HCT116 (cell line): Measurements from ENCODE around the gene LCN10. TPM values are rescaled to one million over a fixed set of nuclear protein-coding genes. Genes with fewer than 3 reads are reported as not detected.

Experiments used
- ATAC-seq: fragments of 200-7000 bp; cut with Tn5 transposase; 2 replicates; pipeline ENCODE4 v1.9.1; 2020; ENCODE audit warnings: mild to moderate bottlenecking, moderate library complexity
- BruUV-seq: library from RNA; stranded (reverse); fragments of 400-500 nt; replicated peaks from 2 replicates; lab custom pipeline; 2021; lab: Mats Ljungman, UMichigan
- CTCF ChIA-PET: fragments of 300-600 bp; sonication (Branson Sonifier 250); formaldehyde crosslinking; loops from one replicate; lab custom pipeline; 2021; ENCODE audit warnings: antibody characterized with exemption; lab: Charles Lee
- POLR2A ChIA-PET: fragments of 300-600, 350-600 bp; sonication (Branson Sonifier 250); formaldehyde crosslinking; loops from one replicate; lab custom pipeline; 2021; ENCODE audit warnings: antibody characterized with exemption; lab: Charles Lee
- RAD21 ChIA-PET, 2 experiments: fragments of 300-600 bp; sonication (Branson Sonifier 250); formaldehyde crosslinking; loops; one replicate each; lab custom pipeline; 2023; ENCODE audit warnings: low total read pairs in 2 of 2; ENCODE audit not compliant: uncharacterized antibody in 2 of 2, unreplicated experiment in 2 of 2, low non-redundant PET in 1 of 2; lab: Charles Lee
- DNase-seq: peaks from one replicate; pipeline ENCODE4 v3.0.0-alpha.2; 2010; ENCODE audit warnings: low read depth, low spot score
- H2AFZ ChIP-seq: fragments of 200-600 bp; shearing (Covaris generic), sonication (generic); 2 replicates; pipeline ENCODE4 v1.6.1; 2017; ENCODE audit warnings: low read depth, mixed run types, mixed read lengths, antibody characterized with exemption, low read length; ENCODE audit not compliant: poor library complexity, severe bottlenecking
- H3K27ac ChIP-seq: 2 replicates; pipeline ENCODE4 v1.5.1; 2012; ENCODE audit warnings: low read depth, low read length
- H3K27me3 ChIP-seq: fragments of 200-600 bp; sonication (generic); 2 replicates; pipeline ENCODE4 v1.6.1; 2016; ENCODE audit warnings: mixed run types, low read length, mixed read lengths; ENCODE audit not compliant: insufficient read depth
- H3K36me3 ChIP-seq, 2 experiments: fragments of 200-500 bp in 1 of 2; fragments of 200-600 bp in 1 of 2; sonication (Bioruptor generic) in 1 of 2; sonication (generic) in 1 of 2; 2 replicates each; pipeline versions ENCODE4 v1.5.1 to v1.6.1; 2014 to 2016; ENCODE audit warnings: low read length in 2 of 2, inconsistent platforms in 1 of 2, mixed read lengths in 1 of 2, mixed run types in 1 of 2; ENCODE audit not compliant: insufficient read depth in 2 of 2, control insufficient read depth in 1 of 2
- H3K4me1 ChIP-seq, 2 experiments: fragments of 200-600 bp in 1 of 2; sonication (generic) in 1 of 2; 2 replicates each; pipeline versions ENCODE4 v1.5.1 to v1.6.1; 2012 to 2017; ENCODE audit warnings: low read length in 2 of 2, inconsistent platforms in 1 of 2, mild to moderate bottlenecking in 1 of 2, mixed read lengths in 1 of 2, mixed run types in 1 of 2, moderate library complexity in 1 of 2; ENCODE audit not compliant: insufficient read depth in 2 of 2, control insufficient read depth in 1 of 2
- H3K4me2 ChIP-seq: fragments of 200-600 bp; sonication (generic); 2 replicates; pipeline ENCODE4 v1.6.1; 2017; ENCODE audit warnings: mixed run types, low read length, mixed read lengths
- H3K4me3 ChIP-seq, 2 experiments: fragments of 200-600 bp in 1 of 2; sonication (generic) in 1 of 2; replicated peaks in 1 of 2; 2 replicates each; pipeline ENCODE4 v1.5.1; 2011 to 2016; ENCODE audit warnings: low read length in 2 of 2, control low read depth in 1 of 2, low read depth in 1 of 2, mild to moderate bottlenecking in 1 of 2, mixed read lengths in 1 of 2, mixed run types in 1 of 2
- H3K79me2 ChIP-seq: fragments of 200-600 bp; sonication (generic); 2 replicates; pipeline ENCODE4 v1.6.1; 2017; ENCODE audit warnings: mild to moderate bottlenecking, mixed run types, low read length, moderate library complexity, mixed read lengths; ENCODE audit not compliant: insufficient read depth
- H3K9ac ChIP-seq: fragments of 200-600 bp; sonication (generic); 2 replicates; pipeline ENCODE4 v1.6.1; 2016; ENCODE audit warnings: low read length, mixed read lengths
- H3K9me2 ChIP-seq: fragments of 200-600 bp; sonication (generic), shearing (Covaris generic); 2 replicates; pipeline ENCODE4 v1.6.1; 2017; ENCODE audit warnings: mixed run types, mild to moderate bottlenecking, moderate library complexity; ENCODE audit not compliant: insufficient read depth
- H3K9me3 ChIP-seq, 2 experiments: fragments of 200-500 bp in 1 of 2; fragments of 200-600 bp in 1 of 2; sonication (Bioruptor generic) in 1 of 2; sonication (generic) in 1 of 2; 2 replicates each; pipeline ENCODE4 v1.6.1; 2014 to 2017; ENCODE audit warnings: low read length in 2 of 2, mixed read lengths in 2 of 2, inconsistent platforms in 1 of 2, low read depth in 1 of 2, mild to moderate bottlenecking in 1 of 2, mixed run types in 1 of 2, moderate library complexity in 1 of 2; ENCODE audit not compliant: control insufficient read depth in 1 of 2, insufficient read depth in 1 of 2
- H4K20me1 ChIP-seq: fragments of 200-600 bp; sonication (generic), shearing (Covaris generic); 2 replicates; pipeline ENCODE4 v1.6.1; 2017; ENCODE audit warnings: mixed run types, mild to moderate bottlenecking, moderate library complexity; ENCODE audit not compliant: insufficient read depth
- ATF3 ChIP-seq: IDR thresholded peaks from 2 replicates; pipeline ENCODE4 v1.6.1; 2012
- CBX3 ChIP-seq: IDR thresholded peaks from 2 replicates; pipeline ENCODE4 v1.6.1; 2012; ENCODE audit warnings: low read depth
- EGR1 ChIP-seq: IDR thresholded peaks from 2 replicates; pipeline ENCODE4 v1.6.1; 2012; ENCODE audit warnings: low read depth
- ELF1 ChIP-seq: IDR thresholded peaks from 2 replicates; pipeline ENCODE4 v1.6.1; 2012; ENCODE audit warnings: low read depth, borderline replicate concordance
- EZH2 ChIP-seq: fragments of 200-600 bp; sonication (generic); IDR thresholded peaks from 2 replicates; pipeline ENCODE4 v1.6.1; 2017; ENCODE audit warnings: antibody characterized with exemption, mixed run types
- EZH2phosphoT487 ChIP-seq: fragments of 200-600 bp; IDR thresholded peaks from 2 replicates; pipeline ENCODE4 v1.6.1; 2018; ENCODE audit warnings: antibody characterized with exemption, borderline replicate concordance
- JUND ChIP-seq: IDR thresholded peaks from 2 replicates; pipeline ENCODE4 v1.6.1; 2012
- MAX ChIP-seq: IDR thresholded peaks from 2 replicates; pipeline ENCODE4 v1.6.1; 2012
- POLR2A ChIP-seq: IDR thresholded peaks from 2 replicates; pipeline ENCODE4 v1.7.0; 2011; ENCODE audit warnings: borderline replicate concordance; ENCODE audit not compliant: insufficient read depth, insufficient read length; ENCODE audit errors: extremely low read depth
- POLR2AphosphoS5 ChIP-seq: IDR thresholded peaks from 2 replicates; pipeline ENCODE4 v1.6.1; 2011; ENCODE audit warnings: mild to moderate bottlenecking, low read depth, low read length, moderate library complexity
- SIN3A ChIP-seq: IDR thresholded peaks from 2 replicates; pipeline ENCODE4 v1.6.1; 2012; ENCODE audit warnings: low read depth
- SRF ChIP-seq: IDR thresholded peaks from 2 replicates; pipeline ENCODE4 v1.6.1; 2012; ENCODE audit warnings: low read depth
- TCF7L2 ChIP-seq: IDR thresholded peaks from 2 replicates; pipeline ENCODE4 v1.7.0; 2011; ENCODE audit warnings: borderline replicate concordance, inconsistent platforms; ENCODE audit not compliant: insufficient read depth, insufficient read length; ENCODE audit errors: extremely low read depth
- ZNF274 ChIP-seq: fragments of 200-500 bp; sonication (Bioruptor generic); IDR thresholded peaks from 2 replicates; pipeline ENCODE4 v1.6.1; 2014; ENCODE audit warnings: mild to moderate bottlenecking, low read depth, low read length, inconsistent platforms
- intact Hi-C: fragments of 100-400 bp; cut with micrococcal nuclease; formaldehyde crosslinking; loops from 2 replicates; pipeline ENCODE4 v1.10.0; 2022
- total RNA-seq: library from RNA; stranded (reverse); gene quantifications from one replicate; pipeline ENCODE4 v1.2.1, GENCODE V29; 2021; ENCODE audit not compliant: unreplicated experiment
- TF ChIP-seq, protein P1 (sequence below), 3 experiments: fragments of 200-600 bp in 1 of 3; sonication (generic) in 1 of 3; IDR thresholded peaks in 2 of 3; conservative IDR thresholded peaks in 1 of 3; 2 replicates each; pipeline ENCODE4 v1.5.1; 2012 to 2017; ENCODE audit warnings: low read depth in 2 of 3, low read length in 2 of 3, antibody characterized with exemption in 1 of 3, borderline replicate concordance in 1 of 3, control low read depth in 1 of 3, mild to moderate bottlenecking in 1 of 3, mixed read lengths in 1 of 3, mixed run types in 1 of 3, moderate library complexity in 1 of 3; ENCODE audit not compliant: insufficient read depth in 1 of 3
- TF ChIP-seq, protein P2 (sequence below): IDR thresholded peaks from 2 replicates; pipeline ENCODE4 v1.6.1; 2011; ENCODE audit warnings: mild to moderate bottlenecking, low read length, moderate library complexity; ENCODE audit not compliant: insufficient replicate concordance; ENCODE audit errors: extremely low read depth

Gene LCN10
- total RNA-seq, 1 experiment from 2014 or later = not detected

- TF ChIP-seq TCF7L2 = no peak
- TF ChIP-seq ELF1 = no peak
- no peak for TF ChIP-seq SRF
- no peak for TF ChIP-seq ZNF274
These were observed 2.7 kb downstream of the LCN10 start (continued) for GRCh38 chr9:136740069-136740468.

DNA sequence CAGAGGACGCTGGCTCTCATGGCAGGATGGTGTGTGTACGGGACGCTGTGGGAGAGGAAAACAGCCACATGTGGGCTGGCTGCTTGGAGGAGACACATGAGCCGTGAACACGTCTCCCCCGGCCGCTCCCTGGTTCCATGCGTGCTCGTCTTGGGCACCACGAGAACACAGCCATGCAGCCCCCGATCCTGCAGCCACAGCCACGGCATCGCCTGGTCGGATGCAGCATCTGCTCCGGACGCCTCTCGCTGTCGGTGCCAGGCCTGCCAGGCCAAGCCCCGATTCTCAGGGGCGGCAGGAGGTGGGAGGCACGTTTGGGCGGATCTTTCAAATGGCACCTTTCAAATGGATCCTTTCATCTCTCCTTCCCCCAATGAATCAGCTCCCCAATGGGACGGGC, 3.2 kb downstream of the LCN10 start:
- Histone ChIP-seq H3K4me3 (no peak overlapping the region), H3K4me1 (no peaks in the 10 kb centered on the region), H3K27me3 (no peaks in the 10 kb centered on the region), H3K9ac (no peak overlapping the region), H3K79me2 (no peaks in the 10 kb centered on the region), H3K9me3 (no peaks in the 10 kb centered on the region), H3K9me2 (no peaks in the 10 kb centered on the region), H3K27ac (no peak overlapping the region), H3K4me2 (no peak overlapping the region), H2AFZ (no peak overlapping the region), H3K36me3 (no peaks in the 10 kb centered on the region), H4K20me1 (no peaks in the 10 kb centered on the region)
- no TSS peak for BruUV-seq
- CTCF ChIA-PET = no interaction called here
- POLR2A ChIA-PET = no interaction called here
- ATAC-seq = no peak
- intact Hi-C loops = no loop called here
- TF ChIP-seq SIN3A = no peak
- TF ChIP-seq EZH2phosphoT487 = no peak
- TF ChIP-seq ATF3 = no peak
- TF ChIP-seq ELF1 = no peak
- TF ChIP-seq CBX3 = no peak
- TF ChIP-seq EGR1 = no peak
- TF ChIP-seq POLR2AphosphoS5 = no peak
- no peak for DNase-seq
- RAD21 ChIA-PET = no interaction called here

GRCh38 chr9:136738960-136739359, 3.8 kb downstream of the LCN10 start:
- no peaks in the 10 kb centered on the region for H3K9me2 ChIP-seq
- POLR2A ChIA-PET = no interaction called here
- no TSS peak for BruUV-seq
- no peak overlapping the region for H3K4me3 ChIP-seq
- no peak overlapping the region for H3K9ac ChIP-seq
- no peak overlapping the region for H3K27ac ChIP-seq
- H3K9me3 ChIP-seq = no peaks in the 10 kb centered on the region
- no peaks in the 10 kb centered on the region for H4K20me1 ChIP-seq
- RAD21 ChIA-PET = no interaction called here
- no peaks in the 10 kb centered on the region for H3K4me1 ChIP-seq
- no peaks in the 10 kb centered on the region for H3K79me2 ChIP-seq
- TF ChIP-seq JUND = no peak
- TF ChIP-seq CBX3 = no peak
- no peak for TF ChIP-seq MAX
- TF ChIP-seq TCF7L2 = no peak
- TF ChIP-seq, protein P1, sequence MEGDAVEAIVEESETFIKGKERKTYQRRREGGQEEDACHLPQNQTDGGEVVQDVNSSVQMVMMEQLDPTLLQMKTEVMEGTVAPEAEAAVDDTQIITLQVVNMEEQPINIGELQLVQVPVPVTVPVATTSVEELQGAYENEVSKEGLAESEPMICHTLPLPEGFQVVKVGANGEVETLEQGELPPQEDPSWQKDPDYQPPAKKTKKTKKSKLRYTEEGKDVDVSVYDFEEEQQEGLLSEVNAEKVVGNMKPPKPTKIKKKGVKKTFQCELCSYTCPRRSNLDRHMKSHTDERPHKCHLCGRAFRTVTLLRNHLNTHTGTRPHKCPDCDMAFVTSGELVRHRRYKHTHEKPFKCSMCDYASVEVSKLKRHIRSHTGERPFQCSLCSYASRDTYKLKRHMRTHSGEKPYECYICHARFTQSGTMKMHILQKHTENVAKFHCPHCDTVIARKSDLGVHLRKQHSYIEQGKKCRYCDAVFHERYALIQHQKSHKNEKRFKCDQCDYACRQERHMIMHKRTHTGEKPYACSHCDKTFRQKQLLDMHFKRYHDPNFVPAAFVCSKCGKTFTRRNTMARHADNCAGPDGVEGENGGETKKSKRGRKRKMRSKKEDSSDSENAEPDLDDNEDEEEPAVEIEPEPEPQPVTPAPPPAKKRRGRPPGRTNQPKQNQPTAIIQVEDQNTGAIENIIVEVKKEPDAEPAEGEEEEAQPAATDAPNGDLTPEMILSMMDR (IDR thresholded peaks at IDR 0.05 in 2 of 3, conservative IDR thresholded peaks at IDR 0.05 in 1 of 3; ENCODE audit: borderline replicate concordance in 1 of 3, insufficient read depth in 1 of 3, low read depth in 2 of 3, low read length in 2 of 3) = no peak
- TF ChIP-seq POLR2A = no peak
- no peak for TF ChIP-seq EZH2
- no peak for TF ChIP-seq SRF
- TF ChIP-seq, protein P2, sequence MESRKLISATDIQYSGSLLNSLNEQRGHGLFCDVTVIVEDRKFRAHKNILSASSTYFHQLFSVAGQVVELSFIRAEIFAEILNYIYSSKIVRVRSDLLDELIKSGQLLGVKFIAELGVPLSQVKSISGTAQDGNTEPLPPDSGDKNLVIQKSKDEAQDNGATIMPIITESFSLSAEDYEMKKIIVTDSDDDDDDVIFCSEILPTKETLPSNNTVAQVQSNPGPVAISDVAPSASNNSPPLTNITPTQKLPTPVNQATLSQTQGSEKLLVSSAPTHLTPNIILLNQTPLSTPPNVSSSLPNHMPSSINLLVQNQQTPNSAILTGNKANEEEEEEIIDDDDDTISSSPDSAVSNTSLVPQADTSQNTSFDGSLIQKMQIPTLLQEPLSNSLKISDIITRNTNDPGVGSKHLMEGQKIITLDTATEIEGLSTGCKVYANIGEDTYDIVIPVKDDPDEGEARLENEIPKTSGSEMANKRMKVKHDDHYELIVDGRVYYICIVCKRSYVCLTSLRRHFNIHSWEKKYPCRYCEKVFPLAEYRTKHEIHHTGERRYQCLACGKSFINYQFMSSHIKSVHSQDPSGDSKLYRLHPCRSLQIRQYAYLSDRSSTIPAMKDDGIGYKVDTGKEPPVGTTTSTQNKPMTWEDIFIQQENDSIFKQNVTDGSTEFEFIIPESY = no peak
- no peak for TF ChIP-seq POLR2AphosphoS5
- no peak overlapping the region for H2AFZ ChIP-seq
- DNase-seq = no peak
- no peak overlapping the region for H3K4me2 ChIP-seq
- H3K27me3 ChIP-seq = no peaks in the 10 kb centered on the region
- intact Hi-C loops = no loop called here
- CTCF ChIA-PET = no interaction called here
- H3K36me3 ChIP-seq = no peaks in the 10 kb centered on the region
- no peak for ATAC-seq
